CD4-positive, alpha-beta T cell (primary cell): ENCODE data around the gene ELF4. TPM values are rescaled to one million over a fixed set of nuclear protein-coding genes. Genes with fewer than 3 reads are reported as not detected.

ENCODE experiments used
- ATAC-seq: fragments of 200-7000 bp; cut with Tn5 transposase; one replicate; pipeline ENCODE4 v1.10.0; 2022; ENCODE audit warnings: mild to moderate bottlenecking; ENCODE audit not compliant: poor library complexity
- CTCF ChIA-PET: fragments of 350-600 bp; sonication (Branson Sonifier 250); formaldehyde crosslinking; loops from one replicate; lab custom pipeline; 2021; ENCODE audit warnings: antibody characterized with exemption, inconsistent platforms; lab: Charles Lee
- POLR2A ChIA-PET: fragments of 350-600 bp; sonication (Branson Sonifier 250); formaldehyde crosslinking; loops from one replicate; lab custom pipeline; 2021; ENCODE audit warnings: antibody characterized with exemption, inconsistent platforms; lab: Charles Lee
- DNase-seq, 14 experiments: peaks; one replicate each; pipeline ENCODE4 v3.0.0-alpha.2; 2013 to 2020; ENCODE audit warnings: mixed read lengths in 2 of 14
- H3K27ac ChIP-seq, 2 donors: one replicate each; pipeline versions ENCODE4 v1.5.1 to v1.7.0; 2013; ENCODE audit warnings: low read length in 2 of 2, low read depth in 1 of 2, mild to moderate bottlenecking in 1 of 2
- H3K27me3 ChIP-seq, 2 experiments: 1 replicate in 1 of 2; 2 replicates in 1 of 2; pipeline versions ENCODE4 v1.6.1 to v1.7.0; 2013; ENCODE audit warnings: low read length in 2 of 2, control low read depth in 1 of 2, mild to moderate bottlenecking in 1 of 2, moderate library complexity in 1 of 2; ENCODE audit not compliant: insufficient read depth in 2 of 2, control insufficient read depth in 1 of 2
- H3K36me3 ChIP-seq: one replicate; pipeline ENCODE4 v1.6.1; 2013; ENCODE audit warnings: low read length, control low read depth; ENCODE audit not compliant: insufficient read depth
- H3K4me1 ChIP-seq: one replicate; pipeline ENCODE4 v1.6.1; 2013; ENCODE audit warnings: low read length, control low read depth; ENCODE audit not compliant: insufficient read depth
- H3K4me3 ChIP-seq: one replicate; pipeline ENCODE4 v1.5.1; 2013; ENCODE audit warnings: mild to moderate bottlenecking, low read length, moderate library complexity
- H3K9me3 ChIP-seq, 2 experiments: 1 replicate in 1 of 2; 2 replicates in 1 of 2; pipeline versions ENCODE4 v1.6.1 to v1.7.0; 2013; ENCODE audit warnings: low read length in 2 of 2, mild to moderate bottlenecking in 2 of 2, control low read depth in 1 of 2, moderate library complexity in 1 of 2; ENCODE audit not compliant: control insufficient read depth in 1 of 2, insufficient read depth in 1 of 2
- H3K27ac Mint-ChIP-seq: one replicate; pipeline ENCODE4 v1.8.0; 2020; ENCODE audit warnings: mixed read lengths
- H3K27me3 Mint-ChIP-seq: one replicate; pipeline ENCODE4 v1.8.0; 2021; ENCODE audit warnings: mixed read lengths
- H3K36me3 Mint-ChIP-seq: one replicate; pipeline ENCODE4 v1.8.0; 2021; ENCODE audit warnings: low read depth, mixed read lengths
- H3K4me1 Mint-ChIP-seq: one replicate; pipeline ENCODE4 v1.8.0; 2021; ENCODE audit warnings: low read depth, mixed read lengths
- H3K4me3 Mint-ChIP-seq: one replicate; pipeline ENCODE4 v1.8.0; 2020; ENCODE audit warnings: mild to moderate bottlenecking, mixed read lengths
- H3K9me3 Mint-ChIP-seq: one replicate; pipeline ENCODE4 v1.8.0; 2020; ENCODE audit warnings: mixed read lengths
- CTCF ChIP-seq: fragments of 200-600 bp; IDR thresholded peaks from one replicate; pipeline ENCODE4 v1.8.0; 2022; ENCODE audit warnings: antibody characterized with exemption, mild to moderate bottlenecking
- intact Hi-C, 2 experiments: fragments of 100-400 bp; cut with DNase I in 1 of 2; cut with micrococcal nuclease in 1 of 2; formaldehyde crosslinking; loops; one replicate each; pipeline versions ENCODE4 v1.15.1 to v1.9.0; 2023 to 2025; cut with DNase I, micrococcal nuclease
- total RNA-seq, 174 experiments: library from RNA in 2 of 174; stranded (reverse) in 2 of 174; gene quantifications; one replicate each; pipeline ENCODE4 v1.2.3 and lab custom pipeline; 2021 to 2026

ELF4 gene
- total RNA-seq, 2 experiments from 2014 or later = 17.3 to 17.4 TPM

DNA sequence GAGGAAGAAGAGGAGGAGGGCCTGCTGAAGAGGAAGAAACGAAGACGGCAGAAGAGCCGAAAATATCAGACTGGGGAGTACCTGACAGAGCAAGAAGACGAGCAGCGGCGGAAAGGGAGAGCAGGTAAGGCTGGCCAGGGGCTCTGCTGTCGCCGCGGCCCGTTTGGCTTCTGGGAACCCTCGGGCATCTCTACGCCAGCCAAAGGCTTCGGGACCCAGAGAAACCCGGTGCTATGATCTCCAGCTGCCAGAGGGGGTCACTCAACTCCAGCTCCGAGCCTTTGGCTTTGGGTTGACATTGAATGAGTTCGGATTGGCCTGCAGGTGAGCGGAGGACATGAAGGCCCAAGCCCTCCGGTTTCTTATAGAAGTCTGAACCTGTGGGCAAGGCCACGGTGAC, 85.0 kb downstream of the ELF4 start:
- Mint-ChIP-seq H3K4me1 (peaks cover 17% of the 10 kb centered on the region), H3K27ac (no peak overlapping the region), H3K27me3 (no peaks in the 10 kb centered on the region), H3K4me3 (no peak overlapping the region), H3K36me3 (peaks cover 40% of the 10 kb centered on the region), H3K9me3 (no peaks in the 10 kb centered on the region)
- H3K27me3 ChIP-seq = no peaks in the 10 kb centered on the region
- no peak for DNase-seq
- H3K9me3 ChIP-seq = no peaks in the 10 kb centered on the region
- no peak overlapping the region for H3K4me3 ChIP-seq
- CTCF ChIA-PET = no interaction called here
- intact Hi-C loops = loop anchor here (2.0 to 10.0 kb wide), 2 partner anchors 40 to 420 kb away; no protein-coding TSS in a partner anchor
- no peak for TF ChIP-seq CTCF
- H3K4me1 ChIP-seq = peaks cover 12% of the 10 kb centered on the region
- ATAC-seq = no peak
- H3K27ac ChIP-seq = no peak overlapping the region
- peaks cover 42% of the 10 kb centered on the region for H3K36me3 ChIP-seq
- POLR2A ChIA-PET = no interaction called here

DNA sequence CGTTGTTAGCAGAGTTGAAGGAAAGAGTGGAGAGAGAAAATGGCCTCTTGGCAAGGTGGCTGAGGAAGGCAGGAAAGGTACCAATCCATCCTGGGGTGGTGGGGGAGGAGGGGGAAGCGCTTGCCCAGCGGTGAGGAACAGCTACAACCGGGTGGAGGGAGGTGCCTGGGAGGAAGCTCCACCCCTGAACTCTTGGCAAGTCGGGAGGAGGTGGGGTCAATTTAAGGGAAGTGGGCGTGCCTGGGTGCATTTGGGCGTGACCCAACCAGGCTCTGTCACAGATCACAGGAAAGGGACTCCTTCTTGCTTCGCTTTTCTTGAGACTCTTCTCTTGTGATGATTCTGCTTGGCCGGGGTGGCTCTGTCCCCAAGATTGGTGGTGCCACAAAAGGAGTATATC, 86.2 kb downstream of the ELF4 start:
- peaks cover 40% of the 10 kb centered on the region for H3K36me3 Mint-ChIP-seq
- no peak overlapping the region for H3K4me3 ChIP-seq
- TF ChIP-seq CTCF = no peak
- no peak overlapping the region for H3K4me3 Mint-ChIP-seq
- H3K4me1 Mint-ChIP-seq = peaks cover 17% of the 10 kb centered on the region
- intact Hi-C loops = loop anchor here (1.0 to 10.0 kb wide), 3 partner anchors 39 to 419 kb away; no protein-coding TSS in a partner anchor
- H3K9me3 ChIP-seq = no peaks in the 10 kb centered on the region
- DNase-seq (peak; percentile 57 to 92 (median 78)), ATAC-seq (peak; percentile 100)
- no peaks in the 10 kb centered on the region for H3K27me3 ChIP-seq
- ChIA-PET CTCF (interaction anchor here (0.7 kb wide), 1 partner anchor 99 kb away, joined by 3 read pairs; no protein-coding TSS in a partner anchor), POLR2A (interaction anchor here (0.6 kb wide), 1 partner anchor 96 kb away, joined by 3 read pairs; no protein-coding TSS in a partner anchor)
- H3K9me3 Mint-ChIP-seq = no peaks in the 10 kb centered on the region
- H3K4me1 ChIP-seq = peaks cover 12% of the 10 kb centered on the region
- H3K27ac Mint-ChIP-seq = peak overlapping the region; percentile 24
- no peaks in the 10 kb centered on the region for H3K27me3 Mint-ChIP-seq
- no peak overlapping the region for H3K27ac ChIP-seq
- H3K36me3 ChIP-seq = peaks cover 37% of the 10 kb centered on the region

GRCh38 chrX:130020661-130021324, 89.5 kb downstream of the ELF4 start:
- POLR2A ChIA-PET = no interaction called here
- Mint-ChIP-seq H3K27me3 (no peaks in the 10 kb centered on the region), H3K4me3 (no peak overlapping the region), H3K4me1 (peaks cover 13% of the 10 kb centered on the region), H3K9me3 (no peaks in the 10 kb centered on the region), H3K36me3 (peaks cover 35% of the 10 kb centered on the region), H3K27ac (no peak overlapping the region)
- ATAC-seq = no peak
- DNase-seq = no peak
- CTCF ChIA-PET = no interaction called here
- Histone ChIP-seq H3K27ac (no peak overlapping the region), H3K4me1 (peaks cover 12% of the 10 kb centered on the region), H3K36me3 (peaks cover 28% of the 10 kb centered on the region), H3K9me3 (no peaks in the 10 kb centered on the region), H3K4me3 (no peak overlapping the region), H3K27me3 (no peaks in the 10 kb centered on the region)
- intact Hi-C loops = loop anchor here (10.0 kb wide), 1 partner anchor 416 kb away; no protein-coding TSS in a partner anchor
- no peak for TF ChIP-seq CTCF
